Activated CD8-positive, alpha-beta memory T cell treated with anti-CD3 and anti-CD28 coated beads, Interleukin-2, amount 10 ng/mL, durations not matched to agents 7 days and 5 days (primary cell): Measurements from ENCODE around the gene SEMA4C. TPM values are rescaled to one million over a fixed set of nuclear protein-coding genes. Genes with fewer than 3 reads are reported as not detected.

Experiments used
- ATAC-seq: fragments of 150-1000 bp; cut with Tn5 transposase; one replicate; pipeline ENCODE4 v1.10.0; 2021; ENCODE audit warnings: moderate library complexity
- CTCF ChIA-PET: fragments of 350-600 bp; sonication (Branson Sonifier 250); formaldehyde crosslinking; loops from one replicate; lab custom pipeline; 2021; ENCODE audit warnings: antibody characterized with exemption; lab: Charles Lee
- DNase-seq: peaks from one replicate; pipeline ENCODE4 v3.0.0-alpha.2; 2020
- H3K27ac Mint-ChIP-seq: one replicate; pipeline ENCODE4 v1.8.0; 2021; ENCODE audit warnings: mild to moderate bottlenecking, mixed read lengths
- H3K27me3 Mint-ChIP-seq: one replicate; pipeline ENCODE4 v1.8.0; 2021; ENCODE audit warnings: mixed read lengths
- H3K36me3 Mint-ChIP-seq: one replicate; pipeline ENCODE4 v1.8.0; 2021; ENCODE audit warnings: mild to moderate bottlenecking, mixed read lengths
- H3K4me1 Mint-ChIP-seq: one replicate; pipeline ENCODE4 v1.8.0; 2021; ENCODE audit warnings: mixed read lengths
- H3K4me3 Mint-ChIP-seq: one replicate; pipeline ENCODE4 v1.8.0; 2021; ENCODE audit warnings: mild to moderate bottlenecking, moderate library complexity, mixed read lengths
- H3K9me3 Mint-ChIP-seq: one replicate; pipeline ENCODE4 v1.8.0; 2022; ENCODE audit warnings: low read depth, mixed read lengths
- total RNA-seq, 2 experiments: library from RNA; stranded (reverse); gene quantifications; one replicate each; pipeline ENCODE4 v1.2.3, GENCODE V29; 2021

SEMA4C gene
- total RNA-seq, 2 experiments from 2014 or later, result 9.7 to 11.6 TPM

- DNase-seq (no peak), ATAC-seq (no peak)
- Mint-ChIP-seq H3K9me3 (no peaks in the 10 kb centered on the region), H3K4me1 (no peaks in the 10 kb centered on the region), H3K4me3 (no peak overlapping the region), H3K27me3 (peaks cover 3% of the 10 kb centered on the region), H3K36me3 (no peaks in the 10 kb centered on the region), H3K27ac (no peak overlapping the region)
- CTCF ChIA-PET, result no interaction called here
Observed at GRCh38 chr2:96907115-96908041, 37.5 kb upstream of the SEMA4C start.

- CTCF ChIA-PET, result no interaction called here
- H3K27ac Mint-ChIP-seq, result no peak overlapping the region
- H3K4me1 Mint-ChIP-seq, result no peaks in the 10 kb centered on the region
- H3K9me3 Mint-ChIP-seq, result no peaks in the 10 kb centered on the region
- DNase-seq (no peak), ATAC-seq (no peak)
- H3K4me3 Mint-ChIP-seq, result no peak overlapping the region
- peaks cover 1% of the 10 kb centered on the region for H3K27me3 Mint-ChIP-seq
- H3K36me3 Mint-ChIP-seq, result no peaks in the 10 kb centered on the region
Observed at GRCh38 chr2:96906729-96907114, 36.8 kb upstream of the SEMA4C start.

GRCh38 chr2:96903815-96904214 lies 33.9 kb upstream of the SEMA4C start:
- H3K27ac Mint-ChIP-seq, result no peak overlapping the region
- no peak for ATAC-seq
- no peaks in the 10 kb centered on the region for H3K4me1 Mint-ChIP-seq
- H3K36me3 Mint-ChIP-seq, result no peaks in the 10 kb centered on the region
- DNase-seq, result no peak
- CTCF ChIA-PET, result interaction anchor here (1.7 kb wide), 1 partner anchor 35 kb away, joined by 5 read pairs; no protein-coding TSS in a partner anchor
- no peaks in the 10 kb centered on the region for H3K9me3 Mint-ChIP-seq
- no peaks in the 10 kb centered on the region for H3K27me3 Mint-ChIP-seq
- H3K4me3 Mint-ChIP-seq, result no peak overlapping the region

GRCh38 chr2:96903318-96903717 lies 33.4 kb upstream of the SEMA4C start:
- Mint-ChIP-seq H3K36me3 (no peaks in the 10 kb centered on the region), H3K27me3 (no peaks in the 10 kb centered on the region), H3K27ac (no peak overlapping the region), H3K9me3 (no peaks in the 10 kb centered on the region), H3K4me3 (no peak overlapping the region), H3K4me1 (no peaks in the 10 kb centered on the region)
- CTCF ChIA-PET, result interaction anchor here (1.7 kb wide), 1 partner anchor 34 kb away, joined by 5 read pairs; no protein-coding TSS in a partner anchor
- no peak for DNase-seq
- no peak for ATAC-seq

GRCh38 chr2:96900237-96900636 lies 30.4 kb upstream of the SEMA4C start:
- Mint-ChIP-seq H3K4me3 (no peak overlapping the region), H3K27ac (no peak overlapping the region), H3K4me1 (peaks cover 2% of the 10 kb centered on the region), H3K36me3 (no peaks in the 10 kb centered on the region), H3K27me3 (no peaks in the 10 kb centered on the region), H3K9me3 (no peaks in the 10 kb centered on the region)
- ATAC-seq (no peak), DNase-seq (no peak)
- CTCF ChIA-PET, result interaction anchor here (0.9 to 1.2 kb wide), 2 partner anchors 10 to 54 kb away, joined by 3 read pairs; no protein-coding TSS in a partner anchor

DNA sequence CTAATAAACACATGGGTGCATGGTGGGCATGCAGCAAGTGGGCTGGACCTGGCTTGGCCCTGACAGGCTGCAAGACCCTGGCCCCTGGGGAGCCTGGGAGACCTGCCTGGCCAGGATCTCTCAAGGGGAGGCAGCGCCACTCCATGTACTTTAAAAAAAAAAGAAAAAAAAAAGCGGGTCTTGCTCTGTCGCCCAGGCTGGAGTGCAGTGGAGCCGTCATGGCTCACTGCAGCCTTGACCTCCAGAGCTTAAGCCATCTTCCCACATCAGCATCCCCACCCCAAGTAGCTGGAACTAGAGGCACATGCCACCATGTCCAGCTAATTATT lies 29.5 kb upstream of the SEMA4C start:
- no peak for DNase-seq
- H3K27ac Mint-ChIP-seq, result no peak overlapping the region
- no peak overlapping the region for H3K4me3 Mint-ChIP-seq
- CTCF ChIA-PET, result interaction anchor here (0.9 kb wide), 2 partner anchors 55 to 62 kb away, joined by 3 read pairs; no protein-coding TSS in a partner anchor
- H3K4me1 Mint-ChIP-seq, result peaks cover 2% of the 10 kb centered on the region
- H3K9me3 Mint-ChIP-seq, result no peaks in the 10 kb centered on the region
- H3K27me3 Mint-ChIP-seq, result no peaks in the 10 kb centered on the region
- no peak for ATAC-seq
- H3K36me3 Mint-ChIP-seq, result no peaks in the 10 kb centered on the region

- no peaks in the 10 kb centered on the region for H3K27me3 Mint-ChIP-seq
- ATAC-seq (no peak), DNase-seq (no peak)
- CTCF ChIA-PET, result interaction anchor here (0.9 kb wide), 1 partner anchor 62 kb away, joined by 3 read pairs; no protein-coding TSS in a partner anchor
- H3K4me3 Mint-ChIP-seq, result no peak overlapping the region
- H3K4me1 Mint-ChIP-seq, result peaks cover 2% of the 10 kb centered on the region
- no peaks in the 10 kb centered on the region for H3K9me3 Mint-ChIP-seq
- no peak overlapping the region for H3K27ac Mint-ChIP-seq
- H3K36me3 Mint-ChIP-seq, result no peaks in the 10 kb centered on the region
Observed at GRCh38 chr2:96898641-96899412, 28.9 kb upstream of the SEMA4C start.

DNA sequence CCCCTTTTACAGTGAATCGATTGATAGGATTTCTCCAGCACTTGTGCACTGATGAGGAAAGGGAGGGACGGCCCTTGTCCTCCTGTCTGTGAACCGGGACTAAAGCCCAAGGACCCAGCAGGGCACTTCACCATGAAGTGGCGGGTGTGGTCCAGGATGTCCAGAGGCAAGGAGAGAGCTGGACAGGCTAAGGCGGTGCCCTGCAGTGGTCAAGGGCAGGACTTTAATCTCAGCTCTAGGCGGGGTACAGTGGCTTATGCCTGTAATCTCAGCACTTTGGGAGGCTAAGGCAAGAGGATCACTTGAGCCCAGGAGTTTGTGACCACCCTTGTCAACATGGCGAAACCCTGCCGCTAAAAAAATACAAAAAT lies 28.2 kb upstream of the SEMA4C start:
- DNase-seq (no peak), ATAC-seq (no peak)
- no peak overlapping the region for H3K27ac Mint-ChIP-seq
- H3K9me3 Mint-ChIP-seq, result no peaks in the 10 kb centered on the region
- peaks cover 2% of the 10 kb centered on the region for H3K4me1 Mint-ChIP-seq
- no peak overlapping the region for H3K4me3 Mint-ChIP-seq
- no peaks in the 10 kb centered on the region for H3K36me3 Mint-ChIP-seq
- no peaks in the 10 kb centered on the region for H3K27me3 Mint-ChIP-seq
- CTCF ChIA-PET, result no interaction called here

- Mint-ChIP-seq H3K4me3 (no peak overlapping the region), H3K9me3 (no peaks in the 10 kb centered on the region), H3K27ac (no peak overlapping the region), H3K27me3 (no peaks in the 10 kb centered on the region), H3K4me1 (peaks cover 2% of the 10 kb centered on the region), H3K36me3 (no peaks in the 10 kb centered on the region)
- ATAC-seq, result no peak
- no peak for DNase-seq
- CTCF ChIA-PET, result interaction anchor here (1.8 kb wide), 1 partner anchor 52 kb away, joined by 6 read pairs; no protein-coding TSS in a partner anchor
Observed at GRCh38 chr2:96897491-96898134, 27.7 kb upstream of the SEMA4C start.

DNA sequence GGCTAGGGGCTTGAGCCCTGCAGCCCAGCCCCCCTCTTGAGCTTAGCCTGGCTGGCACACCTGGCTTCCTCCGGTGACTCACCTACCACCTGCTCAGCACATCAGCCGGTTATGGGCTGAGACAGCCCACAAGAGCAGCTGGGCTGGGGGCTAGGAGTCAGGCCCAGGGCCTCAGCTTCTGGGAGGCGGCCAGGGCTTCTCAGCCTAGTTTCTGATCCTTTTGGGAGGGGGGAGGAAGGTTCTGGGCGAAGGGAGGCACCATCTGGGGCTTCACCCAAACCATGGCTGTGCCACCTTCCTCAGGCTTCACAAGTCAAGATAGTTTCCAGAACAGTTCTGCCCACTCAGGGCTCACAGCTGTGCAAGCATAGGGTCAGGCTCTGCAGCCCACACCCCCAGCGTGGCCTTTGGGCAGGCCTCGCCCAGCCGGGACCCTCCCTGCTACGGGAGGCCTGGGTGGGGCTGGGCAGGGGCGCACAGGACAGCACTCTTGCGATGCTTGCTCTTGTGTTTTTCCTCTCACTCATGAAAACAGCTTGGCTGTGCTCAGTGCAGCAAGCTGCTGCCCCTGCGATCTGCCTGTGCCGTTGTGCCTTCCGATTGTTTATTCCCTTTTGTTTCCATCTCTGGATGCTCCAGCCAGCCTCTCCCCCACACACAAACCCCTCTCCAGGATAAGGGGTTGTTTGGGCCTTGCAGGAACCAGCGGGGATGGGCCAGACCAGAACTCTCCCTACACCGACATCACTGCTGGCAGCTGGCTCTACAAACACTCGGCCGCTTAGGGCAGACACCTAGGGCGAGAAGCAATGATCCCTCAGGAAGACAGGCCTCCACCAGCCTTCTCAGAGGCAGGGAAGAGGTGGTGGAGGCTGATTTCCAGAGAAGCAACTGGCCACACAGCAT lies 26.1 kb upstream of the SEMA4C start:
- peaks cover 8% of the 10 kb centered on the region for H3K4me1 Mint-ChIP-seq
- CTCF ChIA-PET, result interaction anchor here (1.8 kb wide), 1 partner anchor 54 kb away, joined by 6 read pairs; no protein-coding TSS in a partner anchor
- no peaks in the 10 kb centered on the region for H3K9me3 Mint-ChIP-seq

DNA sequence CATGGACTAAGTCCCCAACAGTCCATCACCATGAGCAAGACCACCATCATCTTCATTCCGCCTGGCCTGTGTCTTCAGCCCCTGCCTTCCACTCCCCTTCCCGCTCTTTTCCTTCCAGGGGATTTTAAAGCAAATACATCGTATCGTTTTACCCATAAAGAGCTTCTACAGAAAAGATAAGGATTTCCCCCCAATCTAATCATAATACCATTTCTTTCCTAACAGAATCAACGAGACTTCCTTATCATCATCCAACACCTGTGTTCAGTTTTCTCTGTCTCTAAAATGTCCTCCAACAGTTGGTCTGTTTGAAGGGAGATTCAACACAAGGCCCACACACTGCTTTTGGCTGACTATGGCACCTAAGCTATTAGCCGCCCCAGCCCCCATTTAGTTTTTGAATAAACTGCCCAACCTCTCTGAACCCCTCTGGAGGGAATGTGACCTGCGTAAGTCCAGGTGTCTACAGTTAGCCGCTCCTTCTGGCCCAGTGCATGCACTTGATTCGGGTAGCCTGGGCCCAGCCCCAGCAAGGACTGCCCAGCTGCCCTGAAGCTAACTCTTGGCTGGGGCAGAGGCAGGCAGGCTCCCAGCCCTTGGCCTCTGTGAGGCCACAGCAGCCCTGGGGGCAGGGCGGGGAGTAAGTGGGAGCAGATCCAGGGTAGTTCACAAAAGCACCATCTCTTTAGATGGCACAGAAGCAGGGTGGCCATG lies 25.3 kb upstream of the SEMA4C start:
- Mint-ChIP-seq H3K4me3 (no peak overlapping the region), H3K27ac (no peak overlapping the region), H3K27me3 (no peaks in the 10 kb centered on the region), H3K4me1 (peaks cover 8% of the 10 kb centered on the region), H3K36me3 (no peaks in the 10 kb centered on the region), H3K9me3 (no peaks in the 10 kb centered on the region)
- CTCF ChIA-PET, result no interaction called here
- ATAC-seq, result no peak
- no peak for DNase-seq

More for the DNA sequence above, 26.1 kb upstream of the SEMA4C start:
- no peak overlapping the region for H3K4me3 Mint-ChIP-seq
- no peaks in the 10 kb centered on the region for H3K36me3 Mint-ChIP-seq
- ATAC-seq (no peak), DNase-seq (no peak)
- H3K27me3 Mint-ChIP-seq, result no peaks in the 10 kb centered on the region
- no peak overlapping the region for H3K27ac Mint-ChIP-seq

DNA sequence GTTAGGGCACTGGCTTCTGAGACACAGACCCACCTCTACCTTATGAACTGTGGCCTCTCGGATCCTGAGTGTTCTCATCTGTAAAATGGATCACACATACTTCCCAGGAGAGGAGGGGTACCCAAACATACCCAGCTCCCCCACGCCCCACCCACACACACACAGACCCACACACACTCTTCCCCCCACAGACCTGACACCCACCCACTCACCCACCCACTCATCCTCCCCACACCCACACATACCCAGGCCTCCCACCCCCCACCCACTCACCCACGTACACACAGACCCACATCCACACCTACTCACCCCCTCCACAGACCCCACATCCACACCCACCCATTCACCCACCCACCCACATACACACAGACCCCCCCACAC lies 24.3 kb upstream of the SEMA4C start:
- H3K4me1 Mint-ChIP-seq, result peaks cover 8% of the 10 kb centered on the region
- no peak overlapping the region for H3K27ac Mint-ChIP-seq
- H3K36me3 Mint-ChIP-seq, result no peaks in the 10 kb centered on the region
- H3K27me3 Mint-ChIP-seq, result no peaks in the 10 kb centered on the region
- DNase-seq (no peak), ATAC-seq (no peak)
- no peaks in the 10 kb centered on the region for H3K9me3 Mint-ChIP-seq
- no peak overlapping the region for H3K4me3 Mint-ChIP-seq
- CTCF ChIA-PET, result no interaction called here
